ENCODE measurements around the gene HMSD. TPM values are rescaled to one million over a fixed set of nuclear protein-coding genes. Genes with fewer than 3 reads are reported as not detected.

Gene HMSD
- total RNA-seq, 4 donors from 2014 or later, result 0.34 TPM; not detected in 3

- H3K4me3 ChIP-seq (replicated peaks in 1 of 3), result no peak overlapping the region
- H3K27ac ChIP-seq, result no peak overlapping the region
- peaks cover 8 to 14% of the 10 kb centered on the region in 2 donors for H3K36me3 ChIP-seq
- TF ChIP-seq POLR2A (IDR thresholded peaks at IDR 0.05), result no peak
- H3K4me1 ChIP-seq, result peaks cover 0 to 4% of the 10 kb centered on the region in 2 donors
- DNase-seq, result no peak
- no peaks in the 10 kb centered on the region for H3K9me3 ChIP-seq
- intact Hi-C loops (cut with DNase I), result no loop called here
- H3K27me3 ChIP-seq, result no peaks in the 10 kb centered on the region
- 86 to 97% methylated on average over 3 of the region's 3 CpGs for WGBS, 2 donors
Observed at GRCh38 chr18:63982361-63982760, 33.3 kb downstream of the HMSD start.

- TF ChIP-seq, protein P1, sequence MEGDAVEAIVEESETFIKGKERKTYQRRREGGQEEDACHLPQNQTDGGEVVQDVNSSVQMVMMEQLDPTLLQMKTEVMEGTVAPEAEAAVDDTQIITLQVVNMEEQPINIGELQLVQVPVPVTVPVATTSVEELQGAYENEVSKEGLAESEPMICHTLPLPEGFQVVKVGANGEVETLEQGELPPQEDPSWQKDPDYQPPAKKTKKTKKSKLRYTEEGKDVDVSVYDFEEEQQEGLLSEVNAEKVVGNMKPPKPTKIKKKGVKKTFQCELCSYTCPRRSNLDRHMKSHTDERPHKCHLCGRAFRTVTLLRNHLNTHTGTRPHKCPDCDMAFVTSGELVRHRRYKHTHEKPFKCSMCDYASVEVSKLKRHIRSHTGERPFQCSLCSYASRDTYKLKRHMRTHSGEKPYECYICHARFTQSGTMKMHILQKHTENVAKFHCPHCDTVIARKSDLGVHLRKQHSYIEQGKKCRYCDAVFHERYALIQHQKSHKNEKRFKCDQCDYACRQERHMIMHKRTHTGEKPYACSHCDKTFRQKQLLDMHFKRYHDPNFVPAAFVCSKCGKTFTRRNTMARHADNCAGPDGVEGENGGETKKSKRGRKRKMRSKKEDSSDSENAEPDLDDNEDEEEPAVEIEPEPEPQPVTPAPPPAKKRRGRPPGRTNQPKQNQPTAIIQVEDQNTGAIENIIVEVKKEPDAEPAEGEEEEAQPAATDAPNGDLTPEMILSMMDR (IDR thresholded peaks at IDR 0.05), result no peak
- no peak for TF ChIP-seq POLR2A (IDR thresholded peaks at IDR 0.05)
- Histone ChIP-seq H3K36me3 (peaks cover 6 to 14% of the 10 kb centered on the region in 2 donors), H3K4me3 (replicated peaks in 1 of 3) (no peak overlapping the region), H3K9me3 (no peaks in the 10 kb centered on the region), H3K27ac (no peak overlapping the region), H3K4me1 (no peaks in the 10 kb centered on the region), H3K27me3 (no peaks in the 10 kb centered on the region)
- DNase-seq, result no peak
- intact Hi-C loops (cut with DNase I), result no loop called here
- WGBS, 2 donors, result 78 to 80% methylated on average over 7 of the region's 7 CpGs
Observed at GRCh38 chr18:63986885-63987284, 37.8 kb downstream of the HMSD start.

- Histone ChIP-seq H3K27ac (no peak overlapping the region), H3K4me1 (no peaks in the 10 kb centered on the region), H3K36me3 (peaks cover 0 to 6% of the 10 kb centered on the region in 2 donors), H3K27me3 (no peaks in the 10 kb centered on the region), H3K9me3 (no peaks in the 10 kb centered on the region), H3K4me3 (replicated peaks in 1 of 3) (no peak overlapping the region)
- no peak for TF ChIP-seq POLR2A (IDR thresholded peaks at IDR 0.05)
- TF ChIP-seq, protein P1 (IDR thresholded peaks at IDR 0.05), result no peak
- 45 to 56% methylated on average over 2 of the region's 2 CpGs for whole genome bisulfite sequencing, 2 donors
- intact Hi-C loops (cut with DNase I), result no loop called here
- no peak for DNase-seq
Observed at GRCh38 chr18:63987743-63988142, 38.6 kb downstream of the HMSD start.

DNA sequence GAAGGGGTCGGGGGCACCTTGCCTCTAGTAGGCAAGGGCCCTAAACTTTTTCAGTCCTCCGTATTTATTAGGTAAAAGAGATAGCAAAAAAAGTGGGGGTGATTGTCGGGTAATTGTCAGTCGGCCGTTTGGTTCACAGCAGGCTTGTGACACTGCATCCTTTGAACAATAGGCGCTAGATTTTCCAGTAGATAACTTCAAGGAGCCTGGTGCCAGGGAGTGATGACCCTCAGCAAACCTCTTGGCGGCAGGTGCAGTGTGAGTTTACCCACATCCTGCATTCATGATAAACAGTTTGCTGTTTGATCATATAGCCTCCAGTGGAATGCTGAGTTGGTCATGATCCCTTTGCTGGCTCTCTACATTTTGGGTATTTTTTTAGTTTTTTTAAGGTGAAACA is 43.6 kb downstream of the HMSD start:
- no peak overlapping the region for H3K27ac ChIP-seq
- no peak for DNase-seq
- WGBS, 2 donors, result 87 to 91% methylated on average over 7 of the region's 7 CpGs
- H3K4me3 ChIP-seq (replicated peaks in 1 of 3), result no peak overlapping the region
- H3K36me3 ChIP-seq, result no peaks in the 10 kb centered on the region
- intact Hi-C loops (cut with DNase I), result no loop called here
- H3K9me3 ChIP-seq, result no peaks in the 10 kb centered on the region
- H3K4me1 ChIP-seq, result no peaks in the 10 kb centered on the region
- TF ChIP-seq, protein P1 (IDR thresholded peaks at IDR 0.05), result no peak
- H3K27me3 ChIP-seq, result no peaks in the 10 kb centered on the region

DNA sequence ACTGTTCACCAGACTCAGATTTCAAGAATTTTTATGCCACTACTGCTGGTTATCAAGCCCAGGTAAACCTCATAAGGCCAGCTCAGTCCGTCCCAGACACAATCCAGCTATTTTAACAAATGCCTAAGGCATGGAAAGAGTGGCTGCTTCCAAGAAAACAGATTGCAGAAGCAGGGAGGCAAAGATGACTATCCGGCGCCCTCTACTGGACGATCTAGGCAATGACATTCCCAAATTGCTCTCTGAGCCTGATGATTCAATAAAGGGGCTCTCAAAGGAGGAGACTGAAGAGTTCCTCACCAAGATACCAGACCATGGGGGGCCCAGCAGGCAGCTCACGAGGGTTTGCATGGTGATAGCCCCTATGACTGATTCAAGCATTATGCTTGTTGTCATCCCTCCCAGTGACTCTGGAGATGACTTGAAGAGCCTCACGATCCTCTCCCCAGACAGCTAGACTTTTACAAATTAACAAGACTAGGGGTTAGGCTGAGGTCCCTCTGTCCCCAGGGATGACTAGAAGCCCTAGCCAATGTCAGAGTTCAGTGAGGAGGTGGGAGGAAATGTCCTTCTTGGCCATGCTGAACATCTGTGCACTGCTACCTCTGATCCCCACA is 45.8 kb downstream of the HMSD start:
- 18 to 19% methylated on average over 6 of the region's 6 CpGs for WGBS, 2 donors
- Histone ChIP-seq H3K4me1 (no peaks in the 10 kb centered on the region), H3K9me3 (no peaks in the 10 kb centered on the region), H3K4me3 (replicated peaks in 1 of 3) (no peak overlapping the region), H3K27me3 (no peaks in the 10 kb centered on the region), H3K27ac (no peak overlapping the region), H3K36me3 (no peaks in the 10 kb centered on the region)
- peak; percentile 40 to 49 for DNase-seq
- intact Hi-C loops (cut with DNase I), result no loop called here
- TF ChIP-seq, protein P1 (IDR thresholded peaks at IDR 0.05), result peak; percentile 65 to 91 (median 74)
- no peak for TF ChIP-seq POLR2A (IDR thresholded peaks at IDR 0.05)
